NCI-H748 treated with DMSO at 0.1 percent for 48 hours (cell line): ENCODE data around the gene TEPSIN.

Source experiments
- DNase-seq: peaks from one replicate; lab custom pipeline; 2025; lab: John Stamatoyannopoulos, UW

TEPSIN gene

DNA sequence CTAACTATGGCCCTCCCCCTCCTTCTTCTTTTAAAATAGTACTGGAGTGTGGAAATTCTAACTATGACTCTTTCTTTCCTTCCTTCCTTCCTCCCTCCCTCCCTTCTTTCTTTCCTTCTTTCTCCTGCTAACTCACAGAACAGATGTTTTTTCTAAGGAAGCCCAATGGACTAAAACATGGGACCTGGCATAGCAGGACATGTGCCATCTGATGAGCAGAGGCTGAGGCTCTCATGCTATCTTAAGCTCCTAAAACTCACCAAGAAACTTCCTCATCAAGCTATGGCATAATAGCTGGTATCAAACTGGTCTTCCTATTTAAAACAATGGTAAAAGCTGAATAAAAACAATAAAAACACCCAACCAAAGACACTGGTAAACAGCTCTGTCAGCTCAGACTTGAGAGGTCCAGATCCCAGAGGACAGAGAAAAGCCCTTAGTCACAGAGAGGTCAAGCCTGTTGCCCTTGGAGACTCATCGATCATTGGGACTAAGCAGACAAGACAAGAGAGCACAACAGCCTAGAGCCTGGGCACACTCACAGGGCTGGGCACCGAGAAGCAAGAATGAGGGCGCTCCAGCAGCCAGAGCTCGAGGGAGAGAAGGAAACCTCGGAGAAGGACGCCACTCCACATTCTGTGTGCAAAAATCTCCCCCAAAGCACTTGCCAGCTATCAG is 28.7 kb upstream of the TEPSIN start:
- DNase-seq: no peak

DNA sequence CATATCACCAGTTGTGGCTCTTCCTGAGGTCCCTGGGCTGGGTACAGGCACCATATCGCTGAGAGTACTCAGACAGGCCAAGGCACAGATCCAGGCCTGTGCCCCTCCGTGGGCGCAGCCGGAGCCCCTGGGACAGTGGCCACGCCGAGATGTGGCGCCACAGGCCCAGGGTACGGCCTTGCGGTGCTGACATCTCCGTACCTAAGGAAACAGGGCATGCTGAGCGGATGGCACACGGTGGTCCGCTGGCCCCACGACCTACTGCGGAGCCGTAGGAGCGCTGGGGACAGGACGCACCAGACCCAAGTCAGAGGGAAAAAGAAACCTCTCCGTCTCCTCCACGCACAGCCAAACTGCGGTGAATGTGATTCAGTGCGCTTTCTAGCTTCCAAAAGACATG is 26.7 kb upstream of the TEPSIN start:
- DNase-seq: no peak

- no peak for DNase-seq
Measured at GRCh38 chr17:81264640-81265039, 25.8 kb upstream of the TEPSIN start.

DNA sequence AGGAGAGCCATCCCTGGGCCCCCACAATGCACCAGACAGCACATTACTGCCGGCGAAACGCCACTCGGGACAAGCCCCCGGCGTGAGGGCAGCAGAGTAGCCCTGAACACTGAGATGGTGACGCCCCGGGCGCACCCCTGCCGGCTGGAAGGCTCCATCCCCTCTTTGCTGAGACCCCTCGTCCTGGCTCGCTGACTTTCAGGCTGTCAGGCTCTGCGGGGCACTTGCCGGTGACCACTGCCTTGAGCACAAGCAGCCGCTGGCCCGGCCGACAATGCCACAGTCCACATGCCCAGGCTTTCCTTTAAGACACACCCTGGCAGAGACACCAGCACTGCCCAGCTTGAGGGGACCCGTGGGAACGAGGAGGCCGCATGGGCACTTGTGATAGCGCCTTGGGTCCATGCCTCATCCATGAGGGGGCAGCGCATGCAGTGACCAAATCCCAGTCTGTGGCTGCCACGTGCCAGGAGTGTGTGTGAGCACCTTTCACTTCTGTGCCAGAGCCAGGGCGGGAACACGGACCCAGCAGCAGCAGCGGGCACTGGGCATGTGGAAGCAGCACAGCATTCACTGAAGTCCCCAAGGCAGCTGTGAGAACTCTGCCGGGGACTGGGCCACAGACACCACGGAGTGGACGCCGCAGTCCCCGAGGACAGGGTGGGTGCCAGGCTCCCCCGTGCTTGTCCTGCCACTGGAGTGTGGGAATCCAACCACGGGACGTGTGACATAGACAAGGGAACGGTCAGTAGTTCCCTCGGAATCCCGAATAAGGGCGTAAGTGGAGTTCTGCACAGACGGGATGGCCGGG is 24.7 kb upstream of the TEPSIN start:
- no peak for DNase-seq

GRCh38 chr17:81261582-81262336 is 22.9 kb upstream of the TEPSIN start:
- DNase-seq: no peak

GRCh38 chr17:81261096-81261495 is 22.2 kb upstream of the TEPSIN start:
- no peak for DNase-seq

GRCh38 chr17:81260641-81261040 is 21.8 kb upstream of the TEPSIN start:
- DNase-seq: no peak

DNA sequence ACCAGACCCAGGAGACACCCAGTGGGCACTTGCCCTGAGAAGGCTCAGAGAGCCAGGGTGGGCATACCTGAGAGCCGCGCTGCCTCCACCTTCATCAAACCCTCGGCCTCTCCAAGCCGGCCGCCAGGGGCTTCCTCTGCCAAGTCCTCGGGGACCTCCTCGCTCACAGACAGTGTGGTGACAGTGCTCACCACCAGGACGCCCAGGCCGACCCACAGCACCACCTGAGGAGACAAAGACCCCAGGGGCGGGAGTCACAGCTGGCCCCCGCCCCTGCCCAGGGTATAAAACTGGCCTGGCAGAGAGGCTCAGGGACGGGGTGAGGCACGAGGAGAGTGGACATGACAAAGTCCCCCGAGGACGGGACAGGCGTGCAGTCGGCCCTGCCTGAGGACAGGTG is 21.3 kb upstream of the TEPSIN start:
- DNase-seq: no peak

DNA sequence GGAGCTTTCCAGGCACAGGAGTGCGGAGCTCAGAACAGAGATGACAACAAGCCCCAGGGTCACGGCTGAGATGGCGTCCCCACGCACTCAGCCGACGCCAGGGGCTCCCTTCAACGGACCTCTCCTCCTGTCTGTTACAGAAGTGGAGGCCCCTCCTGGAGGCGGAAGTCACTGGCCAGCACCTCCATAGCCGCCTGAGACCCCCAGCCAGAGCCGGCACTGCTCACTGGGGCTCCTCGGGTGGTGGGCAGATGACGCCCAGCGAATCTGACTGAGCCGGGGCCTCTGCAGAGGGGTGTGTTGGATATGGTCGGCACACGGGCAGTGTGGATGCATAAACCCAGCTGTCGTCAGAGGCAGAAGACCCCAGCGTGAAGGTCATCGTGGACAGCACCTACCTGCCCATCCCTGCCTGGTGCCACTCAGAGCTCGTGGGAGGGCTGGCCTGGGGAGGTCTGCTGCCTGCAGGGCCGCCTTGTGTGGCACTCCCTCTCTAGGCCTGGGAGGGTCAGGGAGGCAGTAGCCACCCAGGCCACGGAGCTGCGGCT is 20.3 kb upstream of the TEPSIN start:
- no peak for DNase-seq

DNA sequence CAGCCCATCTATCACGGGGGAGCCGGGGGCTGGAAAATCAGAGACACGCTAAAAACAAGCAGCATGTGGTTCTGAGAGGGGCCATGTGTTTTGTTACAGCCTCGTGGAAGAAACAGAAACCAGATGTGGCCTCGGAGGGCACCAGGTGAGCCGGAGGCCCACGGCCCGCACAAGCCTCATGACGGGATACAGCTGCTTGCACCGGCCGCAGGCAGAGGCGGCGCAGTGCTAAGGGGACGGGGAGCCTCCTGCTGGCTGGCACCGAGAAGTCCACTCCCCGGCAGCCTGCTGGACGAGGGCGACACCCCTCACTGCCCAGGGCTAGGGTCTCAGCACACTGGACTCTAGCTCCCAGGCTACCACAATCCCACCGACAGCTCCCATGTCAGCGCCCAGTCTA is 19.4 kb upstream of the TEPSIN start:
- DNase-seq: no peak

- DNase-seq: no peak
Measured at GRCh38 chr17:81257533-81257932, 18.7 kb upstream of the TEPSIN start.

DNA sequence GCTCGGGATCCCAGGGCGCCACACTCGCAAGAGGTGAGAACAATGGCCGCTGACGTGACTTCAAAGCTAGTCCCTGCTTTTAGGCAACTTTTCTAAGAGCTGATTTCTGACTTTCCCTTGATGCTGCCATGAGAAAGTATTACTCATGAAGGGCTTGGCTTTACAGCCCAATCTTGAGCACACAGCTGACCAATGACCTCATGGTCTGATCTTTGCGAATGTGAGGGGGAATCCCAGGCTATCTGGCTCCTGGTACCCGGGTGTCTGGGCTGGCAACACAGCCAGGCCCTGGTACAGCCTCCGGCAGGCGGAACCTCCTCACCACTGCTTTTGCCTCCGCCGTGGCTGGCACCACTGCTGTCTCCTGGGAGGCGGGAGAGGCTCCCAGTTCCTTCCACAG is 17.8 kb upstream of the TEPSIN start:
- DNase-seq: no peak

- peak; percentile 10 for DNase-seq
Measured at GRCh38 chr17:81254955-81255717, 16.3 kb upstream of the TEPSIN start.

- DNase-seq: peak; percentile 8
Measured at GRCh38 chr17:81253358-81254131, 14.7 kb upstream of the TEPSIN start.

- no peak for DNase-seq
Measured at GRCh38 chr17:81252987-81253329, 14.1 kb upstream of the TEPSIN start.

DNA sequence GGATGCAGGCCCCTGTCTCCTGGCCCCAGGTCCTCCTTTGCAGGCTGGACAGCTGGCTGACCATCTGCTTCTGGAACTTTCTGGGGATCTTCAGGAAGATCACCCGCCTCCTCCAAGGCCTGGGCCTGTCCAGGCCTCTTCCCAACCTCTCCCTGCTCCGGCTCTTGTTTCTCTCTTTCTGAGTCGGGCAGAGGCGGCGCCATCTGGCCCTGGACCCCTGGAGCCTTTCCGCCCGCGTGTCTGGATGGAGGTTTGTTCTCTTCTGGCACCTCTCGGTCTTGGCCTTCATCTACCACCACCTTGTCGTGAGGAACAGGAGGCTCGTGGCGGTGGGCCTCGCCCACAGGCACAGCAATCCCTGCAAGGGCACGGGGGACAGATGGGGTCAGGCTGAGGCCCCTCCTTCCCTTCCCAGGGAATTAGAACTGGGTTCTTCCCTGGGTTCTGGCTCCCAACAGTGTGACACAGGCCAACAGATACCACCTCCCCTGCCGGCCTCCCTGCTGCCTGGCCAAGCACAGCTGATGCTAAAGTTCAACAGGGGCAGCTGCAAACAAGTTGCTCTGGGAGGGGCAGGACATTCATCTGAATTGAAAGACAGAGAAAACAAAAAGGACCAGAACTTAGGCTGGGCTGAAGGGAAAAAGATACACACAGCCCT is 13.6 kb upstream of the TEPSIN start:
- no peak for DNase-seq

- peak; percentile 76 for DNase-seq
Measured at GRCh38 chr17:81251709-81252301, 12.9 kb upstream of the TEPSIN start.

GRCh38 chr17:81251094-81251708 is 12.3 kb upstream of the TEPSIN start:
- no peak for DNase-seq

- no peak for DNase-seq
Measured at GRCh38 chr17:81250286-81251093, 11.6 kb upstream of the TEPSIN start.
